Amniotic epithelial cell (primary cell): ENCODE data around the gene IDUA.
A peak's percentile ranks its signal among the peaks of the same experiment; 100 is the strongest.
"Not testable (repeated sequence)": the region's sequence is repeated elsewhere in the genome, so short reads cannot be mapped to it uniquely, and the experiment has no call there.

Source experiments
- DNase-seq: peaks from one replicate; pipeline ENCODE4 v3.0.0-alpha.2; 2010; ENCODE audit warnings: low read depth

The IDUA gene

GRCh38 chr4:1046581-1047011, 59.8 kb downstream of the IDUA start:
- peak; percentile 60 for DNase-seq

- no peak for DNase-seq
Measured at GRCh38 chr4:1047106-1047975, 60.5 kb downstream of the IDUA start.

GRCh38 chr4:1047976-1048772, 61.3 kb downstream of the IDUA start:
- DNase-seq, result no peak

GRCh38 chr4:1048773-1049590, 62.1 kb downstream of the IDUA start:
- no peak for DNase-seq

- no peak for DNase-seq
Measured at GRCh38 chr4:1049591-1049905, 62.7 kb downstream of the IDUA start.

- DNase-seq, result no peak
Measured at GRCh38 chr4:1050486-1051213, 63.8 kb downstream of the IDUA start.

- DNase-seq, result no peak
Measured at GRCh38 chr4:1051472-1051871, 64.6 kb downstream of the IDUA start.

GRCh38 chr4:1052231-1052671, 65.4 kb downstream of the IDUA start:
- DNase-seq, result no peak

- DNase-seq, result no peak
Measured at GRCh38 chr4:1053080-1053661, 66.3 kb downstream of the IDUA start.

- DNase-seq, result not testable (repeated sequence)
Measured at GRCh38 chr4:1053891-1054290, 67.0 kb downstream of the IDUA start.
